Activated CD4-positive, alpha-beta T cell treated with anti-CD3 and anti-CD28 coated beads, Interleukin-2, amount 50 U/mL, for 16 hours (primary cell): ENCODE measurements around the gene AMFR.
"Not testable (repeated sequence)": the region's sequence is repeated elsewhere in the genome, so short reads cannot be mapped to it uniquely, and the experiment has no call there.

Experiments
- DNase-seq: peaks from one replicate; pipeline ENCODE4 v3.0.0-alpha.2; 2020

The AMFR gene

DNA sequence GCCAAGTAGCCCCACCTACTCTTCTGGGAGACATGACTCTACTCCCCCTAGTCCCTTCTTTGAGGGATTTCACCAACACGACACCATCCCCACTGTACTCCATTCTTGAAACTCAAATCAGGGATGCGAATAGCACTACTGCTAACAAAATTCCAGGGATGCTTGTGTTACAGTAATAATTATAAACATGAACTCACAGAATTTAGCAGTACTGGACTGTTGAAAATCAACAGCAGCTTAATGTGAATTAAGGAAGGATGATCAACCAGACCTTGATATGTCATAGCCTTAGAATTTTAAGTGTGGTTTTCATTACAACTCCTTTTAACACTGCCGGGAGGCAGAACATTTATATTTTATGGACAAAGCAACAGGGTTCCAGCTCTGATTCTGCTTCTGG is 37.9 kb downstream of the AMFR start:
- no peak for DNase-seq

- DNase-seq = no peak
Measured at GRCh38 chr16:56384074-56384721, 41.1 kb downstream of the AMFR start.

DNA sequence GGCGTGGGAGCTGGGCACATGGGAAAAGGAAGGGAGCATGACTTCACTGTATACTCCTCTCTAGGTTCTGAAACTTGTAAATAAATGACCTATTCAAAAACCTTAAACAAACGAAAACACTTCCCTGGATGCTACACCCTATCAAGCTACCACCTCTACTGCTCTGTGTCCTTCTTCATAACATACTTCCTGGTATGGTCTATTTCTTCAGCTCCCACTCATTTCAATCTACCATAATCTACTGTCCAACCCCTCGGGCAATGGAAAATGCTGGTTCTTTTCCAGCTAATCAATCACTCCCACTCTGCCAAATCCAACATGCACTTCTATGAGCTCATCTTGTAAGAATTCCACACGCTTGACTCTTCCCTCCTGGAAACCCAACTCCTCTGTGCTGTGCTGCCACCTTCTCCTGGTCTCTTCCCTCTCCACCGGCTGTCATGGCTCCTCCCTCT is 42.4 kb downstream of the AMFR start:
- no peak for DNase-seq

- DNase-seq = no peak
Measured at GRCh38 chr16:56382459-56382858, 42.9 kb downstream of the AMFR start.

DNA sequence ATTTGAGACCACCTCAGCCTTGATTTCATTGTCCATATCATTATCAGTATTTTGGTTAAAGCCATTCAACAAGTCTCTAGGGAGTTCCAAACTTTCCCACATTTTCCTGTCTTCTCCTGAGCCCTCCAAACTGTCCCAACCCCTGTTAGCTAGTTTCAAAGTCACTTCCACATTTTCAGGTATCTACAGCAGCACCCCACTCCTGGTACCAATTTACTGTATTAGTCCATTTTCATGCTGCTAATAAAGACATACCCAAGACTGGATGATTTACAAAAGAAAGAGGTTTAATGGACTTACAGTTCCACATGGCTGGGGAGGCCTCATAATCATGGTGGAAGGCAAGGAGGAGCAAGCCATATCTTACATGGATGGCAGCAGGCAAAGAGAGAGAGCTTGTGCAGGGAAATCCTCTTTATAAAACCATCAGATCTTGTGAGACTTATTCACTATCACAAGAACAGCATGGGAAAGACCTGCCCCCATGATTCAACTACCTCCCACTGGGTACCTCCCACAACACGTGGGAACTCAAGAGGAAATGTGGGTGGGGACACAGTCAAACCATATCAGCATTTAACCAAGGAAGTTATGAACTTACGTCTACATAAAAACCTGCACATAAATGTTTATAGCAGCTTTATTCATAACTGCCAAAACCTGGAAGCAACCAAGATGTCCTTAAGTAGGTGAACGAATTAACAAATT is 44.4 kb downstream of the AMFR start:
- DNase-seq = not testable (repeated sequence)

- DNase-seq = not testable (repeated sequence)
Measured at GRCh38 chr16:56379044-56379443, 46.3 kb downstream of the AMFR start.

DNA sequence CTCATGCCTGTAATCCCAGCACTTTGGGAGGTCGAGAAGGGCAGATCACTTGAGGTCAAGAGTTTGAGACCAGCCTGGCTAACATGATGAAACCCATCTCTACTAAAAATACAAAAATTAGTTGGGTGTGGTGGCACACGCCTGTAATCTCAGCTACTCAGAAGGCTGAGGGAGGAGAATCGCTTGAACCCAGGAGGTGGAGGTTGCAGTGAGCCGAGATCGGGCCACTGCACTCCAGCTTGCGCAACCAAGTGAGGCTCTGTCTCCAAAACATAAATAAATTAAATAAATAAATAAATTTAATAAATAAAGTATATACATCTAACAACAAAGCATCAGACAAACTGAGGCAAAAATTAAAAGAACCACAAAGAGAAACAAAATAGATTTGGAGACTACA is 49.6 kb downstream of the AMFR start:
- DNase-seq = not testable (repeated sequence)

GRCh38 chr16:56373003-56373402 is 52.3 kb downstream of the AMFR start:
- DNase-seq = no peak

DNA sequence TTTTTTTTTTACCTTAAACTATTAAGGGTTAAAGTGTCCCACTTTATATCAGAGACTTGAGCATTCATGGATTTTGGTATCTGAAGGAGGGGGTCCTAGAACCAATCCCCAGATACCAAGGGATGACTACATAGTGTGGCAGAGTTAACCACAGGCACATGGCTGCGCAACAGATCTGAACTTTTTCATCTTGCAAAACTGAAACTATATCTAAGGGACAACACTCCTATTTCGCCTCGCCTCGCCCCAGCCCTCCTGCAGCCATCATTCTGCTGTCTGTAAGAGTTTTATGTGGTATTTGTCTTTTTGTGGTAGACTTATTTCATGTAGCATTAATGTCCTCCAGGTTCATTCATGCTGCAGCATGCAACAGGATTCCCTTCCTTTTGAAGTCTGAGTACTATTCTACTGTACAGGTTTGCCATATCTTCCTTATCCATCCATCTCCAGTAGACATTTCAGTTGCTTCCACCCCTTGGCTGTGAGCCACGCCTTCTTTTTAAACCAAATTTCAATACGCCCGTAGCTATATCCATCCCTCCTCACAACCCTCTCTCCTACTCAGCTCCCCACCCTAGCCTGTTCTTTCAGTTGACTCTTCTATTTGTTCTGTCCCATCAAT is 53.2 kb downstream of the AMFR start:
- DNase-seq = peak; percentile 4

DNA sequence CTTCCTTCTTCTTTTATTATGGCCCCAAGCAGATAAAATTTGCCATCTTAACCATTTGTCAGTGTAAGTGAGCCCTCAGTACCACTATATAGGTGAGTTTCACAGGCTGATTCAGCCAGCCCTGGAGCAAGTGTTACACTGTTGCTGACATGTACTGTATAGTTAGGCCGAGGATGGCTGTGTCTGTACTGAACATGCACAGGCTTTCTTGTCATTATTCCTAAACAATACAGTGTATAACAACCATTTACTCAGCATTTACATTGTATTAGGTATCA is 53.7 kb downstream of the AMFR start:
- no peak for DNase-seq

GRCh38 chr16:56370875-56371659 is 54.3 kb downstream of the AMFR start:
- no peak for DNase-seq

DNA sequence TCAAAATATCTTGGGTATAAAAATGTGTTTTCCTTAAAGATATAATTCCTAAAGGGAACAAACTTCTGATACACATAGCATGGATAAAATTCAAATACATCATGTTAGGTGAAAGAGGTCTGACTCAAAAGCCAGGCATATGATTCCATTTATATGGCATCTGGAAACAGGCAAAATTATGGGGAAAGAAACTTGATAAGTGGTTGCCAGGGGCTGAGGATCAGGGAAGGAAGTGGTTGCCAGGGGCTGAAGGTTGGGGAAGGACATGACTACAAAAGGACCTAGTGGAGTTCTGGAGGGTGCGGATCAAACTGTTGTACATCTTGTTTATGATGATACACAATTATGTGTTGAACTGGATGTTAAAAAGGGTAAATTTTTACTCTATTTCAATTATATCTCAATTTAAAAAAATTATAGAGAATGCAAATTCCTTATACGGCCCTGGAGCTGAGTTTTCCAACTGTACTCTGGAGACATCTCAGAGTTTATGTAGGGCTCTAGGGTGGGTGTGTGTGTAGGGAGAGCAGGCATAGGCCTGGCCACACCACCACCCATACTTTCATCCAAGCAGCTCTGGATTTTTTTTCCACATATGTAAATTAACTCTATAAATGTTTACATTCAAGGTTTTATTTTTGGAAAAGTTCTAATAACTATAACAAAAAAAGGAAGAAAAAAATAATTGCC is 55.0 kb downstream of the AMFR start:
- no peak for DNase-seq

- no peak for DNase-seq
Measured at GRCh38 chr16:56369202-56369601, 56.1 kb downstream of the AMFR start.

DNA sequence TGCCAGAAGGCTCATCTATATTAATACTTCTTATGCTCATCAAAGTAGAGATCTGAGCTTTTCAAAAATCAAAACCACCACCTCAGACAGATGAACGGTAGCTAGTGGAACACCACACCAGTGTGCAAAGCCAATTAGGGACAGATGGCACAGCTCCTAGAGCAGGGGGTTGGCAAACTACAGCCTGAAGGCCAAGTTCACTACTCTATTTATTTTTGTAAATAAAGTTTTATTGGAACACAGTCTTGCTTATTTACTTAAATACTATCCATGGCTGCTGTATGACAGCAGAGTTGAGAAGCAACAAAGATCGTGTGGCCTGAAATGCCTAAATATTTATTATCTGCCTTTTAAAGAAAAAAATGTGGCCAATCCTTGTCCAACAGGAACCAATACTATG is 56.8 kb downstream of the AMFR start:
- DNase-seq = no peak

DNA sequence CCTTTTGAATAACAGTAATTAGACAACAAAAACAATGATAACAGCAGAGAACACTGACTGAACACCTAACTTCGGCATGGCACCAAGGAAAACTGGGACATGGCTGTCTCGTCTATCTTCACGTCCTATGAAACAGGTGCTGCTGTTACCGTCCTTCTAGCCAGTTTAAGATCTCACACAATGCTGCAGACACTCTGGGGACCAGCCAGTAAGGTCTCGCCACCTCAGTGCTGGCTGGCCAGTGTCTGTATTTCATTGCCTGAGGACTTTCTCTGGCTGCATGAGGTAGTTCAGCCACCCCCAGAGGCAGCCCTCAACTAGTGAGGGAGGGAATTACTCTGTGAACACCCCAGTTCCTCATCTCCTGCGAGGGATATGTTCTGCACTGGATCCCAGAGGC is 57.6 kb downstream of the AMFR start:
- no peak for DNase-seq

DNA sequence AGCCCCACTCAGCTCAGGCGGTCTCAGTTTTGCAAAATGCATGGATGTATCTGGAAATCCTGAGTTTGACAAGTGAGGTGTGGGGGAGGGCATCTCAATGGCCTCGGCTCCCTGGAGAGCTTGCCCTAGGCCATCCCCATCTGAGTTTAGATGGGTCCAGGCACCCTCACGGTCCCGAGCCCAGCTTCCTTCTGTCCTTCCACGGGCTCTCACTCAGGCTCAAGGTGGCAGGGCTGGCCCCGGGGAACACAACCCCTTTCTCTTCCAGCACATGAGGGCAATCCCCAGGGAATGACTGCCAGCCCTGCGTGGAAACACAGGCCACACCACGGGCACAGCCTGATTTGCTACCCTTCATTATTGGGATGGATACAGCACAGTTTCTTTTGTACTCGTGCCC is 58.4 kb downstream of the AMFR start:
- no peak for DNase-seq

GRCh38 chr16:56365552-56365951 is 59.8 kb downstream of the AMFR start:
- no peak for DNase-seq

DNA sequence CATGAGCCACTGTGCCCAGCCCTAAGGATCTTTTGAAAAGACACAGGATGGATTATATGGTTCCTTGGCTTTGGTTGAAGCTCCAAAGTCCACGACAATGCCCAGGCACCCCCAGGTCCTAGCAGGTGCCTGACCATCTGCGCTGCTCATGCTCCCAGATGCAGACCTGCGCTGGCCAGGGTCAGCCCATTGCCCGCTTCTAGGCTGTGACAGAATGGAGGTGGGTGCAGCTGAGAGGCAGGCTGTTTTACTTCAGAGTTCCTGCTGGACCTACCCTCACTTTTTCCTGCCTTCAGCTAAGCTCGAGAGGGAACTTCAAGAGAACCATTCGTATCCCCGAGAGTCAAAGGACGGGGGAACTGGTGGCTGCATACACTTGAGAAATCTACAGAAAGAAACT is 60.5 kb downstream of the AMFR start:
- DNase-seq = no peak

- DNase-seq = no peak
Measured at GRCh38 chr16:56363781-56364565, 61.4 kb downstream of the AMFR start.

DNA sequence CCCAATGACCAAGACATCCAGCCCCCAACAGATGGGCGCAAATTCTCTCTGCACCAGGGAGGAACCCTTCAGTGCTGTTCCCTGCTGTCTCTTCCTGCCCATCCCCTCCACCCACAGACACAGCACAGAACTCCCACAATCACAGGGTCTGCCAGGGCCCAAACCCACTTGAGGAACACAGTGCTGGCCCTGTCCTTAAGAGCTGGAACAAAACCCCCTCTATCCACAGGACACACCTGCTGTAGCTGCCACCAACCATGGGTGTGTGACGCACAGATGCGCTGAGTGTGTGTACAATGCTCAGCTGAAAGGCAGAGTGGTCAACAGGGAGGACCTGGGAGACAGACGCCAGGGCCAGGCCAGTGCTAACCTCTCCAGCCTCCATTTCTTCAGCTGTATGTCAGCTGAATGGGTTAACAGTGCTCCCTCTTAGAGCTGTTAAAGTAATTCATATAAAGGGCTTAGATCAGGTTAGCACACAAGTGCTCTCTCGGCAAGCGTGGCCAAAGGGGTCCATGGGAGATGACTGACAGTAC is 62.1 kb downstream of the AMFR start:
- DNase-seq = no peak

DNA sequence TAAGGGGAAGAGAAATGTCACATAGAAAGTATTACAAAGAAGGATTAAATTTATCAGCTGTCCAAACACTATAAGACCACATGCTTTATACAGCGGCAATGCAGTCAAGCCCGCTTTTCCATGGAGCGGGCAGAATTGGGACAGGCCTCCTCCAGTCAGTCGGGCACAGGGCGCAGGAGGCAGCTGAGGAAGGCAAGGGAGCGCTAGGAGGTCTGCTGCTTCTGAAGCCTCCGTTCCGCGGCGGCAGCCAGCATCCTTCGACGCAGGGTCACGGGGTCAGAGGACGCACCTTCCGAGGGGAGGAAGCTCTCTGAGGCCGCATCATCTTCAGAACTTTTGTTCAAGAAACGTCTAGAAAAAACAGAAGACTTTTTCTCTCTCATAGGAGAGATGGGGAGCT is 62.6 kb downstream of the AMFR start:
- DNase-seq = no peak

GRCh38 chr16:56362057-56362655 is 63.2 kb downstream of the AMFR start:
- DNase-seq = no peak
